ENCODE results near the gene SLC5A12.

DNA sequence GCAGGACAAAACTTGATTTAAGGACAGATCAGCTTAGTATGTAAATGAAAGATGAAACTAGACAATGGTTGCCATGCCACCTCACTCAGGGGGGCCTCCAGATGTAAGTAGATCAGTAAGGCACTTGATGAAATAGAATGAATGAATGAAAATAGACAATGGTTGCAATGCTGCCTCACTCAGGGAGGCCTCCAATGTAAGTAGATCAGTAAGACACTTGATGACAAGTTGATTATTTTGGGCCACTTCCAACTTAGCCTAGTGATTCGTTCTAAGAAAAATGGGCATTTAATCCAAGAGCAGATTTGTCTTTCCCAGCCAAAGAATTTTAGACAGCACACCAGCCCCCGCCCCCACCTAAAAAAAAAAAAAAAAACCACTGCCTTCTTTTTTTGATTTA is 19.2 kb upstream of the SLC5A12 start:
- TF ChIP-seq, protein P1, sequence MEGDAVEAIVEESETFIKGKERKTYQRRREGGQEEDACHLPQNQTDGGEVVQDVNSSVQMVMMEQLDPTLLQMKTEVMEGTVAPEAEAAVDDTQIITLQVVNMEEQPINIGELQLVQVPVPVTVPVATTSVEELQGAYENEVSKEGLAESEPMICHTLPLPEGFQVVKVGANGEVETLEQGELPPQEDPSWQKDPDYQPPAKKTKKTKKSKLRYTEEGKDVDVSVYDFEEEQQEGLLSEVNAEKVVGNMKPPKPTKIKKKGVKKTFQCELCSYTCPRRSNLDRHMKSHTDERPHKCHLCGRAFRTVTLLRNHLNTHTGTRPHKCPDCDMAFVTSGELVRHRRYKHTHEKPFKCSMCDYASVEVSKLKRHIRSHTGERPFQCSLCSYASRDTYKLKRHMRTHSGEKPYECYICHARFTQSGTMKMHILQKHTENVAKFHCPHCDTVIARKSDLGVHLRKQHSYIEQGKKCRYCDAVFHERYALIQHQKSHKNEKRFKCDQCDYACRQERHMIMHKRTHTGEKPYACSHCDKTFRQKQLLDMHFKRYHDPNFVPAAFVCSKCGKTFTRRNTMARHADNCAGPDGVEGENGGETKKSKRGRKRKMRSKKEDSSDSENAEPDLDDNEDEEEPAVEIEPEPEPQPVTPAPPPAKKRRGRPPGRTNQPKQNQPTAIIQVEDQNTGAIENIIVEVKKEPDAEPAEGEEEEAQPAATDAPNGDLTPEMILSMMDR (IDR thresholded peaks at IDR 0.05; ENCODE audit: low read depth, low read length): no peak
- no peak for TF ChIP-seq EZH2phosphoT487 (IDR thresholded peaks at IDR 0.05; ENCODE audit: low read depth)

Data from OCI-LY3 (cell line).